Measurements from ENCODE around the gene ZNF491. TPM values are rescaled to one million over a fixed set of nuclear protein-coding genes. Genes with fewer than 3 reads are reported as not detected.

Gene ZNF491
- total RNA-seq, 1 donor from 2014 or later = 3.1 TPM

Other genes starting within 250 kb of the ZNF491 start
- gene ELOF1, start 239.3 kb upstream of the ZNF491 start, total RNA-seq (ENCODE audit: insufficient read depth, low replicate concordance) = 8.7 TPM
- 2.6 TPM for gene ACP5, start 220.9 kb upstream of the ZNF491 start, total RNA-seq (ENCODE audit: insufficient read depth, low replicate concordance)
- 25.0 TPM for gene ZNF627, start 201.0 kb upstream of the ZNF491 start, total RNA-seq (ENCODE audit: insufficient read depth, low replicate concordance)
- gene ZNF823, start 59.6 kb upstream of the ZNF491 start, total RNA-seq (ENCODE audit: insufficient read depth, low replicate concordance) = 22.1 TPM
- gene ZNF441, start 31.5 kb upstream of the ZNF491 start, total RNA-seq (ENCODE audit: insufficient read depth, low replicate concordance) = 16.9 TPM
- gene ZNF440, start 15.8 kb downstream of the ZNF491 start, total RNA-seq (ENCODE audit: insufficient read depth, low replicate concordance) = 32.7 TPM
- gene ZNF439, start 50.2 kb downstream of the ZNF491 start, total RNA-seq (ENCODE audit: insufficient read depth, low replicate concordance) = 9.1 TPM
- gene ZNF69, start 89.3 kb downstream of the ZNF491 start, total RNA-seq (ENCODE audit: insufficient read depth, low replicate concordance) = 27.9 TPM
- gene ZNF700, start 126.6 kb downstream of the ZNF491 start, total RNA-seq (ENCODE audit: insufficient read depth, low replicate concordance) = 16.1 TPM
- 11.6 TPM for gene ZNF763, start 166.5 kb downstream of the ZNF491 start, total RNA-seq (ENCODE audit: insufficient read depth, low replicate concordance)
- 8.4 TPM for gene ZNF433, start 237.2 kb downstream of the ZNF491 start, total RNA-seq (ENCODE audit: insufficient read depth, low replicate concordance)

All from umbilical cord (tissue), 1 donor.